COLO668 (cell line): Measurements from ENCODE around the gene SLC12A2.

Experiments
- DNase-seq: peaks from one replicate; lab custom pipeline; 2025; ENCODE audit not compliant: unreplicated experiment; lab: John Stamatoyannopoulos, UW

Gene SLC12A2

GRCh38 chr5:128097224-128097623 lies 13.7 kb downstream of the SLC12A2 start:
- DNase-seq: no peak

DNA sequence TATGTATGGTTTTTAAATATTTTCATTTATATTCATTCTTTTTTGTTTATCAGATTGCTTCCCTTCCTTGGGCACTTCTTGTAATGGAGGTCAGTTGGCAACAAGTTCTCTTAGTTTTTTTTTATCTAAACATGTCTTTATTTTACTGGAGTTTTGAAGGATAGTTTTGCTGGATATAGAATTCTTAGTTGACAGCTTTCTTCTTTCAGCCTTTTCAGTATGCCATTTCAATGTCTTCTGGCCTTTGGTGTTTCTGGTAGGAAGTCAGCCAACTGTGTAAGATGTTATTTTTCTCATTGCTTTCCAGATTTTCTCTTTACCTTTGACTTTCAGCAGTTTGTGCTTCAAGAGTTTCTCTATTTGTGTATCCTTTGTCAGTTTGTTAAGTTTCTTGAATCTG lies 14.2 kb downstream of the SLC12A2 start:
- no peak for DNase-seq

- DNase-seq: no peak
Measured at GRCh38 chr5:128099944-128100343, 16.4 kb downstream of the SLC12A2 start.

DNA sequence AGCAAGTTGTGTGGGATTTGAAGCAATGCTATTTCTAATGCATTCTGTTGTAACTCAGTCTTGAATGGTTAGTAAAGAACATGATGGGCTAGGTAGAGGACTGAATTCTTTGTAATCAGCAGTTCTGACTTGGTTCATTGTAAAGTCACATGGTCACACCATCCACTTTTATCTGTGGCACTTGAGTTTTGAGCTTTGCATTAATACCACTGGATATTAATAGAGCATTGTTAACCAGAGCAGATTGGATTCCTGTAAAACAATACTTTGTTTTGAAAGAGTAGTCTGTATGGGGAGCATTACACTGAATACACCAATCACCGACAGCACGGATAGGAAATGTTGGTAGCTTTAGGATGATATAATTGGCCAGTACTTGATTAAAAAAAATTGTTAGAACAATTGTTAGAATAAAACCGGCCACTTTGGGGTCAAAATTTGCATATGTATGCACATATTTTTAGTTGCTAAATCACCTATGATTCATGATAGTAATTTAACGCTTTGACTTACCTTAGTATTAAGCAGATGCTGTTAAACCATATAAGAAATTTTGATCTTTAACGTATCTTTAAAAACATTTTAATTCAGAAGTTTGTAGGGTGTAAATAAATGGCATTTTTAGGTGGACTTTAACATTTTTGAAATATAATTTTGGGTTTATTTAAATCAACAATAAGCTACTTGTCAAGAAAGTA lies 17.4 kb downstream of the SLC12A2 start:
- no peak for DNase-seq

GRCh38 chr5:128101676-128102075 lies 18.1 kb downstream of the SLC12A2 start:
- no peak for DNase-seq

DNA sequence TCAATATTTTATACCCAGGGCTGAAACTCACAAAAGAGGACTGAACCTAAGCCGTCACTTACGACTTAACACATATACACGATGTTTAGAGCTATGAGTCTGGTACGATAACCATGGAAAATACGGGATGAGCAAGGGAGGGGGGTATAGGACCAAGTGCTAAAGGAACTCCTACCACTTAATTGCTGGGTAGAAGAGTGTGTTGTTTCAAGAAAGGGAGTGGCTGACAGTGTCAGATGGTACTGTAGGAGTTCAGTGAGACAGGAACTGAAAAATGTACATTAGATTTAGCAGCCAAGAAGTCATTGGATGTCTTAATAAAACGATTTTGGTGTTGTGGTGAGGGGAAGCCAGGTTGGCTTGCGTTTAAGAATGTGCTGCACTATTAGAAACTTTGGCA lies 21.6 kb downstream of the SLC12A2 start:
- DNase-seq: no peak

DNA sequence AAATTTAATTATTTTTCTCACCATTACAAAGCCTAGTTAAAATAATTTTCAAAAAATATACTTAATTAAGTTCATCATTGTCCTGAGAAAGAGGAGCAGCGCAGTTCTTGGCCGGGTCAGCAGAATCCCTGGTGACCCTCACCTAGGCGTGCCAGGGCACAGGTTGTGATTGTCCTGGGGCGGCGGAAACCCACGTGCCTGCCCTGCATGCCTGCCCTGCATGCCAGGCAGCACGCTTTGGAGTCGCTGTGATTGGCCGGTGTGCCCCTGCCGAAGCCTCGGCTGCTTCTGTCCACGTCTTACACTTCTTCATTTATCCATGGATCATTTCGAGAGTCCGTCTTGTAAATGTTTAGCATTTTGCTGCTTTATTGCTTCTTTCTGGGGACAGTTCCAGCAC lies 25.6 kb downstream of the SLC12A2 start:
- no peak for DNase-seq

- no peak for DNase-seq
Measured at GRCh38 chr5:128109766-128110165, 26.2 kb downstream of the SLC12A2 start.

GRCh38 chr5:128111818-128112448 lies 28.4 kb downstream of the SLC12A2 start:
- DNase-seq: no peak

DNA sequence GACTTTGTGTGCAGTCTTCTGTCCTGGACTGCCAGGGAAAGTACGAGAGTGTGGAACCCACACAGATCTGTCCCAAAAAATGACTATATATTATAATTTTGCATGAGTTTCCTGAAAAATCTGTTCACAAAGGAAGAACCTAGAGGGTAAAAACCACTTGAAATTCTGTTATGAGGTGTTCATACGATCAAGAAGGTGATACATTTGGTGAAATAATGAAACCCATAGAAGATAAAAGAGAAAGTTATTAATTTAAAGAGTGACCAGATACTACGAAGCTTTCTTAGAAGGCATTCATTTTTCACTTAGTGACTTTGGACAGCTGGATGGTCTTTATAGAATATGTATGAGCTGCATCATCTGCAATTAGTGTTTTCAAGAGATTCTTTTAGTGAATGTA lies 32.9 kb downstream of the SLC12A2 start:
- no peak for DNase-seq

DNA sequence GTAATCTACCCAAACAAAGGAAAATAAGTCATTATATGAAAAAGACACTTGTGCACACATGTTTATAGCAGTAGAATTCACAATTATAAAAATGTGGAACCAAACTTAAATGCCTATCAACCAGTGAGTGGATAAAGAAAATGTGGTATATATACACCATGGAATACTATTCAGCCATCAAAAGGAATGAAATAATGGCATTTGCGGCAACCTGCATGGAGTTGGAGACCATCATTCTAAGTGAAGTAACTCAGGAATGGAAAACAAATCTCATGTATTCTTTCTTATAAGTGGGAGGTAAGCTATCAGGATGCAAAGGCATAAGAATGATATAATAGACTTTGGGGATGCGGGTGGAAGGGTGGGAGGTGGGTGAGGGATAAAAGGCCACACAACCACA lies 34.6 kb downstream of the SLC12A2 start:
- no peak for DNase-seq

GRCh38 chr5:128121651-128122050 lies 38.1 kb downstream of the SLC12A2 start:
- no peak for DNase-seq

DNA sequence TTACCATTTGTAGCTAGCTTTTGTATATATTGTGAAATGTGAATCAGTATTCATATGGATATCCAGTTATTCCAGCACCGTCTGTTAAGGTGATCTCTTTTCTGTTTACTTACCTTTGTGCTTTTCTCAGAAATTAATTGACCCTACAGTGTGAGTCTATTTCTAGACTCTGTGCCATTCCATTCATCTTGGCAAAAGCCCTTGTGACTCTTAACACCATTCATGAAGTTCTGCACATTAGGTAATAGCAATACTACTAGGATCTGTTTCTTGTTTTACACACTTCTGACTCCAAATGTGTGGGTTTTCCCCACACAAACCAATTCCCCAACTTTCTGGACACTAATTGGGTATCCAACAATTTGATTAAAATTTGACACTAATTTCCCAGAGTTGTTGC lies 40.4 kb downstream of the SLC12A2 start:
- no peak for DNase-seq

GRCh38 chr5:128126241-128126640 lies 42.7 kb downstream of the SLC12A2 start:
- DNase-seq: no peak

- no peak for DNase-seq
Measured at GRCh38 chr5:128132499-128132898, 48.9 kb downstream of the SLC12A2 start.

DNA sequence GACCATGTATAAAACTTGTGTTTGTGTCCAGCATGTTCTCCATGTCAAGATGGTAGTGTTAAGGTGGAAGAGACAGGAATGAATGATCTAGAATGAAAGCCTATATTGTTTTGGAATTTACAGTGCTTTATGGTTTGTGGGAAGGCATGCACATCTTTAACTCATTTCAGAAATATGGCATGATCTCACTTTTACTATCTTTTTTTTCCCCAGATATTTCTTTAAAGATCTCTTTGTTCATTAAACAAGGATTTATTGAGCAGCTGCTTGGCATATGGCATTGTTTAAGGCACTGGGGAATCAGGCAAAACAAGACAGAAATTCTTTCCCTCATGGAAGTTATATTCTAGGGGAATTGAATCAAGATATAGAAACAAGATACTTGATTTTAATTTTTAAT lies 51.7 kb downstream of the SLC12A2 start:
- no peak for DNase-seq

GRCh38 chr5:128143911-128144310 lies 60.3 kb downstream of the SLC12A2 start:
- no peak for DNase-seq

DNA sequence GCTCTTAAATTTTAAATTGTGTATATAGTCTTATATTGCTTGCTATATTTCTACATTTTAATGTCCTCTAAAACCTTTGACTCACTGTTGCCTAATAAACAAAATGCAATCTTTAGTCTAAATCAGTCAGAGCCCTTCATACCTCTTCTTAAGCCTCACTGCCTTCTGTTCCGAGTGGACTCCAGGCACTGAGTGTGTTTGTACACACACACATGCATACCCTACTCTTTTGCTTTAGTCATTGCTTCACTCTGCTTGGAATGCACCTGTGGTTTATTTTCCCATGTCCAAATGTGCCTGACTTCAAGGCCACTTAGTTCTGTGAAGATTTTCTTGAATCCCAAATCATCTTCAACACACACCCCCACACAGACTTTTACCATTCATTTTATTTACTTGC lies 60.9 kb downstream of the SLC12A2 start:
- no peak for DNase-seq

DNA sequence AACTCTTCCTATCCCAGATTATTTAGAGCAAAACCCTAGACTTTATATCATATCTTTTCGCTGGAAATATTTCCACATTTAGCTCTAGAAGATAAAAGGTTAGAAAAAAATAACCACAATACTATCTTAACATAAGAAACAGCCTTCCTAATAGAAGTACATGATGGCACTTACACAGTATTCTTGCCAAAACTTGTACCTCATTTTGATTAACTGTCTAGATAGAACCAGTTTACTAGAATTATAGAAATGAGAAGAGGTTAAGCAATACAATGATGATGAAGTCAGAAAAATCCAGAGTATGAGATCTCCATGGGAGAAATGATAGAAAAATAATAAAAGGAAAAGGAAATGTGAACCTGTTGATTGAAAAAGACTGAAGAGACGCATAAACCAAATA lies 63.1 kb downstream of the SLC12A2 start:
- DNase-seq: no peak

- DNase-seq: no peak
Measured at GRCh38 chr5:128154943-128155342, 71.4 kb downstream of the SLC12A2 start.

- DNase-seq: no peak
Measured at GRCh38 chr5:128155776-128156175, 72.2 kb downstream of the SLC12A2 start.

- DNase-seq: no peak
Measured at GRCh38 chr5:128156521-128156920, 73.0 kb downstream of the SLC12A2 start.

- no peak for DNase-seq
Measured at GRCh38 chr5:128158342-128158741, 74.8 kb downstream of the SLC12A2 start.
